ENCODE measurements around the gene LRFN3.
"Not testable (repeated sequence)": the region's sequence is repeated elsewhere in the genome, so short reads cannot be mapped to it uniquely, and the experiment has no call there.

LRFN3 gene

GRCh38 chr19:35907377-35907745 is 28.8 kb upstream of the LRFN3 start:
- no peak for DNase-seq (ENCODE audit: low read depth in 2 of 2)

- DNase-seq (ENCODE audit: low read depth in 2 of 2), result no peak
Measured at GRCh38 chr19:35908010-35908441, 28.1 kb upstream of the LRFN3 start, which contains the start of gene TYROBP. Gene TYROBP (minus strand): TSS chr19:35908295. CDS start chr19:35908228, 67 bp downstream.

- DNase-seq (ENCODE audit: low read depth in 2 of 2), result peak in 1 of 2 donors; percentile 31
Measured at GRCh38 chr19:35908973-35909683, 27.0 kb upstream of the LRFN3 start.

- no peak for DNase-seq (ENCODE audit: low read depth in 2 of 2)
Measured at GRCh38 chr19:35909684-35910035, 26.5 kb upstream of the LRFN3 start.

GRCh38 chr19:35910355-35910754 is 25.8 kb upstream of the LRFN3 start:
- DNase-seq (ENCODE audit: low read depth in 2 of 2), result not testable (repeated sequence)

GRCh38 chr19:35911173-35911572 is 25.0 kb upstream of the LRFN3 start:
- no peak for DNase-seq (ENCODE audit: low read depth in 2 of 2)

GRCh38 chr19:35911790-35912189 is 24.4 kb upstream of the LRFN3 start:
- DNase-seq (ENCODE audit: low read depth in 2 of 2), result no peak

- DNase-seq (ENCODE audit: low read depth in 2 of 2), result no peak
Measured at GRCh38 chr19:35913589-35913988, 22.6 kb upstream of the LRFN3 start.

- no peak for DNase-seq (ENCODE audit: low read depth in 2 of 2)
Measured at GRCh38 chr19:35915443-35915842, 20.7 kb upstream of the LRFN3 start.

GRCh38 chr19:35919306-35919705 is 16.9 kb upstream of the LRFN3 start:
- DNase-seq (ENCODE audit: low read depth in 2 of 2), result no peak

GRCh38 chr19:35921012-35921411 is 15.2 kb upstream of the LRFN3 start:
- no peak for DNase-seq (ENCODE audit: low read depth in 2 of 2)

- no peak for DNase-seq (ENCODE audit: low read depth in 2 of 2)
Measured at GRCh38 chr19:35925501-35925900, 10.7 kb upstream of the LRFN3 start.

GRCh38 chr19:35928507-35928906 is 7.7 kb upstream of the LRFN3 start:
- no peak for DNase-seq (ENCODE audit: low read depth in 2 of 2)

GRCh38 chr19:35929876-35930275 is 6.3 kb upstream of the LRFN3 start:
- DNase-seq (ENCODE audit: low read depth in 2 of 2), result no peak

GRCh38 chr19:35931161-35931873 is 4.9 kb upstream of the LRFN3 start:
- DNase-seq (ENCODE audit: low read depth in 2 of 2), result peak; percentile 99

GRCh38 chr19:35931874-35932202 is 4.3 kb upstream of the LRFN3 start:
- DNase-seq (ENCODE audit: low read depth in 2 of 2), result no peak

GRCh38 chr19:35932291-35932936 is 3.8 kb upstream of the LRFN3 start:
- no peak for DNase-seq (ENCODE audit: low read depth in 2 of 2)

GRCh38 chr19:35936738-35937268 is 629 bp downstream of the LRFN3 start:
- DNase-seq (ENCODE audit: low read depth in 2 of 2), result no peak

- no peak for DNase-seq (ENCODE audit: low read depth in 2 of 2)
Measured at GRCh38 chr19:35937345-35938281, 1.4 kb downstream of the LRFN3 start.

GRCh38 chr19:35938282-35939224 is 2.4 kb downstream of the LRFN3 start:
- no peak for DNase-seq (ENCODE audit: low read depth in 2 of 2)
